HG03175 (cell line): ENCODE measurements around the gene PDLIM7.
A peak's percentile ranks its signal among the peaks of the same experiment; 100 is the strongest.

Experiments
- ATAC-seq: cut with Tn5 transposase; IDR thresholded peaks from one replicate; pipeline ENCODE4 v1.9.1; 2021; ENCODE audit warnings: mild to moderate bottlenecking, moderate library complexity; ENCODE audit not compliant: unreplicated experiment

The PDLIM7 gene

DNA sequence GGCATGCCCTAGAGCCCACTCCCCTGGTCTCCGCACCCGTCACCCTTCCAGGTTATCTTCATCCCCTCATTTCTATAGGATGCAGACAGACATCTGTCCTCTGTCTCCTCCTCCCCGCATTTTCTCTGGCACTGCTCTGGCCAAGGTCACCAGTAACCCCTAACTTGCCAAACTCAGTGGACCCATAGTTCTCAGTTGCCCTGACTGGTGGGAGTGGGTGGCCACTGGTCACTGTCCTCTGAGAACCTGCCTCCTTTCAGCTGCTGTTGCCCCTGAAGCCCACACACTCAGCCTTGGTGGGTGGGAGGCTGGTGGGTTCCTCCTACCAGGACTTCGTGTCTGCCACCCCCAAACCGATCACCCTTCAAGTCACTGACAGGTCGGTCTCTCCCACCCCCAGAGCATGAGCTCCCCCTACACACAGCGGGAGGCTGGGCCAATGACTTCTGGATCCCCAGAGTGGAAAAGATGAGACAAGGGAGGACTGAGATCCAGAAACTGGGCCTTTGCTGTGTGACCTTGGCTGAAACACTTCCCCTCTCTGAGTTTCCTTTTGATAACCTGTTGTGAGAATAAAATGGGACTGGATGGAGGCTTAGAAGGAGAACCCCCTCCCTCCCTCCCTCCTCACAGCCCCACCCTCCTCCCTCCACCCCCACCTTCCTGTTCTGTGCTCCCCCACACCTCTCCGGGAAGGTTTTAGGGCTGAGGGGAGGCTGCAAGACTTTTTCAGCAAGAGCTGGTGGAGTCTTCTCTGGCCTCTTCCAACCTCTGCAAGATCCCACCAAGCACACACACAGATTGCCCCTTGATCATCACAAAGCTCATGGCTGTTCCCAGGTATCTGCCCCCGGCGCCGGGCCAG is 21.6 kb downstream of the PDLIM7 start:
- ATAC-seq = no peak

DNA sequence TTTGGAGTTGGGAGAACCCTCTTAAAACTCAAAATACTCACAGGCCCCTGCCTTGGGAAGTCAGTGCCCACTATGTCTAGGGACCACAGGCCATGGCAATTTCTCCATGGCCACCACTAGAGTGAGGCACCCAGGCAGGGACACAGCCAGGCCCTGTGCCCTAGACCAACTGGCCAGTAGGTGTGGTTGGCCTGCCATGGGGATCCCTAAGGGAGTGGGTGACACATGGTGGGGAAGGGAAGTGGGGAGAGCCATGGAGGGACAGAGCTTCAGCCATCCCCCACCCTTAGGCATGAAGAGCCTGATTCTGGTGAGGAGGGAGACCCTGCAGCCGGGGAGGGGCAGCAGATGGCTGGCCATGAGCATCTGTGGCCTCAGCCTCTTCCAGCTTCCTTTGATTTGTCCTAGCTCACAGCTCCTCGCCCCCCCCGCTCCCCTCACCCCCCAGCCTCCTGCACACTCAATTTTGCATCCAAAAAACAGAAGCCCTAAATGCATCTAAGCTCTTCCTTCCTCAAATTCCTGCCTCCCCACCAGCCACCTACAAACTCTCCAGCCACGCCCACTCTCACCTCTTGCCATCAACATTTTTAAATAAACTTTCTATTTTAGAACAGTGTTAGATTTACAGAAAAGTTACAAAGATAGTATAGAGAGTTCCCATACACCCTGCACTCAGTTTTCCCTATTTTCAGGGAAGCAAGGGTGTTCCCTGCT is 22.4 kb downstream of the PDLIM7 start:
- ATAC-seq = no peak

- ATAC-seq = no peak
Observed at GRCh38 chr5:177474002-177474476, 23.4 kb downstream of the PDLIM7 start.

DNA sequence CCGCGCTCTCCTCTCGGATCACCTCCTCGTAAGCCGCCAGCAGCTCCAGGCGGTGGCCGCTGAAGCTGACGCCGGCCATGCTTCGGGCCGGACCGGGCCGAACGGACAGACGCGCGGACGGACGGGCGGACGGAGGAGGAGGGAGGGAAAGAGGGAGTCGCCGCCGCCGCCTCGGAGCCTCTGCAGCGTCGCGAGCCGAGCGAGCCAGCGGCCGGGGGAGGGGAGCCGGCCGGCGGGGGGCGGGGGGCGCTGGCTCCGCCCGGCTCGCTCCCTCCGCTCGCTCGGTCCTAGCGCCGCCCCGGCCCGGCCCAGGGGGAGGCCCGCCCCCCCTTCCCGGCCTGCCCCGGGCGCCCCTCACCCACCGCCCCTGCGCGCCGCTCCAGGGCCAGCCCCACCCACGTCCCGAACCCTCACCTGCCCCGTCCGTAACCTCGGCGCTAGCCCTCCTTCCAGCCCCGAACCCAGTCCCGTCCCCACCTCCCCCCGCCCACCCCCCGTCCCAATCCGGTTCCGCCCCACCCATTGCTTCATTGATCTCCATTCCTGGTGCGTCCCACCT is 23.9 kb downstream of the PDLIM7 start, which contains the start of gene DBN1:
Gene DBN1, minus strand, starts transcription at position 192 of the 559 bp plus-strand sequence. Its CDS starts 113 bp downstream, at position 79.
- ATAC-seq = no peak

DNA sequence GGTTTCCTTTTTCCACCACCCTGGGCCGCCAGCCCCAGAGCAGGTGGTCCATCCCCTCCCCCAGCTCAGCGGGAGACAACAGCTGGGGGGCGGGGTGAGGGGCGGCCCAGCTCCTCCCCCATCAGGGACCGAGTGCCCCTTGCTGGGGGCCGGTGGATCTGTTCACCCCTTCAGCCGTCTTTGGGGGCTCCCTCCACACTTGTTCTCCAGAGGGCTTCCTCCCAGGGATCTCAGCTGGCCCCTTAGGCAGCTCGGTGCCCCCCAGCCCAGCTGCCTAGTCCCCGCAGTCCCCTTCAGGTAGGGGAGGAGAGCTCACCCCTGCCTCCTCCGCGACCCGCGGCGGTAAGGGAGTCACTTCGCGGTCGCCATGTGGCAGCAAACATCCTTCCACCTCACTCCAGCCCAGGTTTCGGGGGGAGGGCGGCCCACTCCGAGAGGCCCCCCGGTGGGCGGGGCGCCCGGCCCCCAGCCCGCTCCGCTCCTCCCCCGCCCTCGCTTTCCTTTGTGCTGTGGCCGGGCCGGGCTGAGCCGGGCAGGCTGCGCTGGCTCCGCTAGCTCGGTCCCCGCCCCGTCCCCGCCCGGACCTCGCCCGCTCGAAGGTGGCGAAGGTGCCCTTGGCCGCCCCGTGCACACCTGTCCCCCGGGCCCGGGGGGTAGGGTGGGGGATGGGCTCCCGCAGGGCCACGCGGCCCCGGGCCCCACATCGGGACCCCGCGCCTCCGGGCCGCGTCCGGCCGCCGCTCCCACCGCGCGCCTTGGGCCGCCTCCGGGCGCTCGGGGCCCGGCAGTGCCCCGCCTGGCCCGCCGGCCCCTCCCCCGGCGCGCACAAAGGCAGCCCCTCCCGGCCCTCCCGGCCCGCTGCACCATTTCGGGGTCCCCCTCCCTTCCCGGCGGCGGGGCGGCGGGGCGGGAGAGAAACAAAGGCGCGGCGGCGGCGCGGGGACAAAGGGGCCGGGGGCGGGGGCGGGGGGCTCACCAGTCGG is 24.7 kb downstream of the PDLIM7 start:
- ATAC-seq = peak; percentile 49

- ATAC-seq = no peak
Observed at GRCh38 chr5:177471610-177472356, 25.6 kb downstream of the PDLIM7 start.

GRCh38 chr5:177470759-177471536 is 26.5 kb downstream of the PDLIM7 start:
- ATAC-seq = no peak

GRCh38 chr5:177469750-177470525 is 27.5 kb downstream of the PDLIM7 start:
- no peak for ATAC-seq

GRCh38 chr5:177468685-177469628 is 28.4 kb downstream of the PDLIM7 start:
- no peak for ATAC-seq

GRCh38 chr5:177468329-177468684 is 29.1 kb downstream of the PDLIM7 start:
- ATAC-seq = no peak

DNA sequence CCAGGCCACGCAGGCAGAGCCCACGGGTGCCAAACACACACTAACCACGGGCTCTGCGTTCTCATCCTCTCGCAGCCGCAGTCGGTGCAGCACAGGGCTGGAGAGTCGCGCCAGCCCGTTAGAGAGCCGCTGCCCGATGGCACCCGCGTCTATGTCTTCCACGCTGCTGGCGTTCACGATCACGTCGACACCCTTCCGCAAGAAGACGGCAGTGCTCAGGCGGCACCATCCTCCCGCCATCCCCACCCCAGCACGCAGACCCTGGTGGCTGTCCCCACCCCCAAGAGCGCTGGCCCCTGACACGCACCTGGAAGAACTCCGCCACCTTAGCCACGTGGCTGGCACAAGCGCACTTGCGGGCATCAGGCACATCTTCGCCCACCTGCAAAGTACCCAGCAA is 30.0 kb downstream of the PDLIM7 start:
- no peak for ATAC-seq

DNA sequence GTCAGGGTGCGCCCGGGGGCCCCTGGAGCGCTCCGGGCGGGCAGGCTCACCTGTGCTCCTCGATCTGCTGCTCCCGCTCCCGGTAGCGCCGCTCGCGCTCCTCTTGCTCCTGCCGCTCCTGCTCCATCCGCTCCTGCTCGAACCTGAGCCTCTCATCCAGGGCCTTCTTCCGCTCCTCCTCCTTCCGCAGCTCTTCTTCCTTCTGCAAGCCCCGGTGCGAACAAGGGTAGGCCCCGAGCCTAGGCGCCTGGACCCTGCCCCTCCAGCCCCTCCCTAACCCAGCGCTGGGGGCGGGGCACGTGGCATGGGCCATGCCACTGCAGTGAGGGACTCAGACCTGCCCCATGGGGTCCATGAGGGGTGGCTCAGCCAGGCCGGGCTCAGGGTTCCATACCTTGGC is 30.5 kb downstream of the PDLIM7 start:
- no peak for ATAC-seq

- ATAC-seq = no peak
Observed at GRCh38 chr5:177465044-177465443, 32.4 kb downstream of the PDLIM7 start.

DNA sequence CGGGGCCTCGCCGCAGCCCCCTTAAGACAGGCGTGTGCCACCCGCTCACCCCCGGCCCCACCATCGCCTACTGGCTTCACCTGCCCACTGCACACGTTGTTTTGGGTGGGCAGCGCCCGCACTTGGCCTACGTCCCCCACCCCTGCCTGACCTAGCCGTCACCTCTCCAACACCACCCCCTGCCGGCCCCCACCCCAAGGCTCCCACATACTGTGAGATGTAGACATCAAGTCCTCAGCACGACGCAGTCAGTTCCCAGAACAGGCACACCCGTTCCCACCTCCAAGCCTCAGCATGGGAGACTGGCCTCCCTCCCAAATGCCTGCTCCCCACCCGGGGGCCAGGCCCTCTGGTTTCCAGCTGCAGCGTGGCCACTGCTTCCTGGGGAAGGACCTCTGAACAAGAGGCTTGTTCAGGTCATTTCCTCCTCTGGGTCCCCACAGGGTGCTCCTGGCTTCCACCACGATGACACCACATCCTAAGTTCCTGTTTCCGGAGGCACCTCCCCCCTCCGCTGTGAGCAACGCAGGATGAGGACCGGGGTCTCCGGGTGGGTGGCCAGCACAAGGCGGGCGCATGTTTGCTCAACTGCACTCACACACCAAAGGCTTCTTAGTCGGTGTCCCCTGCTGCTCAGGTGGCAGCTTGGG is 35.3 kb downstream of the PDLIM7 start:
- no peak for ATAC-seq

DNA sequence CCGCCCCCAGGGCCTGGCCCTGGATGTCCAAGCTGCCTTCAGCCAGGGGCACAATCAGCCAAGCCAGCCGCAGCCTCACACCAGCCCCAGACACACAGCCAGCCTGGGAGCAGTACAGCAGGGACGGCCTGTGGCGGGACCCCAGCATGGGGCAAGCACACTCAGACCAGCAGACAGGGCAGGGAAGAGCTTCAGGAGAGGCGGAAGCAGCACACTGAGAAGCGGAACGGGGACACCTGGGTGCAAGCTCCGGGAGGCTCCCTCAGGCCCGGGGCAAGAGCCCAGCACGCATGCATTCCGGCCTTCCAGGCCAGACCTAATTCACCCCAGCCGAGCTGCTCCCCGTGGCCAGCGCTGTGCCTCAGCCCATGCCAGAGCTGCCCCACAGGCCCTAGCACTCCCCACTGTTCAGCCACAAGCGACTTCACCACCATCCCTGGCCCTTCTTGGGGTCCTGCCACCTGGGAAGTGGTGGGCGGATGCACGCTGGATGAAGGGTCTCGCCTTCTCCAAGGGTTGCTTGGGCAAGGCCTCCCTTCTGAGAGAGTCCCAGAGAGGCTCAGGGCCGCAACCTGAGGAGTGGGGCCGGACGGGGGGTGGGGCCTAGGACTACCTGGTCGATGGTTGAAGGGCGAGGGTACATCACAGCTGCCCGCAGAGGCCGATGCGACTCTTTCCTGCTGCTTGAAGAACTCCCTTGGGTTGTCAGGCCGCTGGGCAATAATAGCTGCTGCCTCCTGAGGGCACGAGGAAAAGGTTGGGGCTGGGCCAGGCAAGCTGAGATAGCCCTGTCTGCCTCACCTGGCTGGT is 37.4 kb downstream of the PDLIM7 start:
- no peak for ATAC-seq

GRCh38 chr5:177459357-177459756 is 38.0 kb downstream of the PDLIM7 start:
- no peak for ATAC-seq
